Prostate gland (tissue), 2 donors: ENCODE results near the gene INPP5B.
"Not testable (repeated sequence)": the region's sequence is repeated elsewhere in the genome, so short reads cannot be mapped to it uniquely, and the experiment has no call there.

Source experiments
- POLR2A ChIP-seq: fragments of 450-650 bp; IDR thresholded peaks from one replicate; pipeline ENCODE4 v1.6.1; 2016; ENCODE audit warnings: antibody characterized with exemption, mild to moderate bottlenecking
- POLR2AphosphoS5 ChIP-seq: sonication (generic); formaldehyde crosslinking; IDR thresholded peaks from one replicate; pipeline ENCODE4 v1.6.1; 2017; ENCODE audit warnings: antibody characterized with exemption
- TF ChIP-seq, protein P1 (sequence below), 4 experiments: fragments of 200-600 bp in 2 of 4; fragments of 450-650 bp in 2 of 4; sonication (generic) in 2 of 4; IDR thresholded peaks; 1 replicate in 3 of 4; 2 replicates in 1 of 4; pipeline ENCODE4 v1.5.1; 2016 to 2019; ENCODE audit warnings: antibody characterized with exemption in 4 of 4, mild to moderate bottlenecking in 2 of 4, moderate library complexity in 2 of 4

DNA sequence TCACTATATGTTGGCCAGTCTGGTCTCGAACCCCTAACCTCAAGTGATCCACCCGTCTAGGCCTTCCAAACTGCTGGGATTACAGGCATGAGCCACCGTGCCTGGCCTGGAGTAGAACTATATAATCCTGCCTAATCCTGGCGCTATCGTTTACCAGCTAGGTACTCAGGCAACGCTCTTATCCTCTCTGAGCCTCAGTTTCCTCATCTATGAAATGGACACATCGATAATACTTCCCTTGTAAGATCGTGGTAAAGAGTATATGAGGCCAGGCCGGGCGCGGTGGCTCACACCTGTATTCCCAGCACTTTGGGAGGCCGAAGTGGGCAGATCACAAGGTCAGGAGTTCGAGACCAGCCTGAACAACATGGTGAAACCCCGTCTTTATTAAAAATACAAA lies 10.1 kb downstream of the INPP5B start:
- TF ChIP-seq, protein P1, sequence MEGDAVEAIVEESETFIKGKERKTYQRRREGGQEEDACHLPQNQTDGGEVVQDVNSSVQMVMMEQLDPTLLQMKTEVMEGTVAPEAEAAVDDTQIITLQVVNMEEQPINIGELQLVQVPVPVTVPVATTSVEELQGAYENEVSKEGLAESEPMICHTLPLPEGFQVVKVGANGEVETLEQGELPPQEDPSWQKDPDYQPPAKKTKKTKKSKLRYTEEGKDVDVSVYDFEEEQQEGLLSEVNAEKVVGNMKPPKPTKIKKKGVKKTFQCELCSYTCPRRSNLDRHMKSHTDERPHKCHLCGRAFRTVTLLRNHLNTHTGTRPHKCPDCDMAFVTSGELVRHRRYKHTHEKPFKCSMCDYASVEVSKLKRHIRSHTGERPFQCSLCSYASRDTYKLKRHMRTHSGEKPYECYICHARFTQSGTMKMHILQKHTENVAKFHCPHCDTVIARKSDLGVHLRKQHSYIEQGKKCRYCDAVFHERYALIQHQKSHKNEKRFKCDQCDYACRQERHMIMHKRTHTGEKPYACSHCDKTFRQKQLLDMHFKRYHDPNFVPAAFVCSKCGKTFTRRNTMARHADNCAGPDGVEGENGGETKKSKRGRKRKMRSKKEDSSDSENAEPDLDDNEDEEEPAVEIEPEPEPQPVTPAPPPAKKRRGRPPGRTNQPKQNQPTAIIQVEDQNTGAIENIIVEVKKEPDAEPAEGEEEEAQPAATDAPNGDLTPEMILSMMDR (IDR thresholded peaks at IDR 0.05) = not testable (repeated sequence)
- TF ChIP-seq POLR2A, POLR2AphosphoS5: not testable (repeated sequence)
